IPS DF 19.7 (cell line): Measurements from ENCODE around the gene ZXDC.

Experiments
- DNase-seq: peaks from one replicate; pipeline ENCODE4 v3.0.0-alpha.2; 2013; ENCODE audit warnings: low read depth, low spot score

The ZXDC gene

DNA sequence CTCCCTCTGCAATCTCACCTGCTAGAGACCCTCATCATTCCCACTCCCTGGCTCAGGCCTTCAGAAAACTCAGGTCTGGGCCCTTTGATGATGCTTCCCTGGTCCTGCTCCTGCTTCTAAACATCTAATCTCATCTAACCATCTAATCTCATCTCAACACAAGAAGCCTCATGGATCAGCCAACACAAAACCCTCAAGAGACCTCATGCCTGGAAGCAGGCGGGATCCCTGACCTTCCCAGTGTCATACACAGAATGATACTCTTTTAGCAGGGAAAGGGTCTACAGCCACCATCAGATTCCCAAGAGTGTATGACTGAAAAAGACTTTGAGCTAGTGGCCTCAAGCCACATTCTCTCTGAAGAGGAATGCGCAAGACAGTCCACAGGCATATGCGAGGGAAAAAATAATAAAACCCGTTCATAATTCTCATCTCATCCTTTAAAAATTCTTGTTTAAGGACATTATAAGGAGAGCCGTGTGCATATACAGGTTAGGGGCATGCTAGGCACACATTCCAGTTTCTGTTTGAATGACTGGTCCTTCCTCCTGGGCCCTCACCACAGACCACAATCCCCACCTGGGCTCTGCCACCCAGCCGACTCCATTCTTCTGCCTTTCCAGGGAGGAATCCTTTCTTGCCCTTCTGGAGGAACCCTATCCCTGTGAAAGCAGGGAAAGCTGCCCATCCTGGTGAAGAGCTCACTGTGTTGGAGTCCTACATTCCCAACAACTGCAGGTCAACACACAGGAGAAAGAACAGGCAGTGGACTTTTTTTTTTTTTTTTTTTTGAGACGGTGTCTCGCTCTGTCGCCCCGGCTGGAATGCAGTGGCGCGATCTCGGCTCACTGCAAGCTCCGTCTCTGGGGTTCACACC is 2.2 kb downstream of the ZXDC start:
- DNase-seq: no peak

DNA sequence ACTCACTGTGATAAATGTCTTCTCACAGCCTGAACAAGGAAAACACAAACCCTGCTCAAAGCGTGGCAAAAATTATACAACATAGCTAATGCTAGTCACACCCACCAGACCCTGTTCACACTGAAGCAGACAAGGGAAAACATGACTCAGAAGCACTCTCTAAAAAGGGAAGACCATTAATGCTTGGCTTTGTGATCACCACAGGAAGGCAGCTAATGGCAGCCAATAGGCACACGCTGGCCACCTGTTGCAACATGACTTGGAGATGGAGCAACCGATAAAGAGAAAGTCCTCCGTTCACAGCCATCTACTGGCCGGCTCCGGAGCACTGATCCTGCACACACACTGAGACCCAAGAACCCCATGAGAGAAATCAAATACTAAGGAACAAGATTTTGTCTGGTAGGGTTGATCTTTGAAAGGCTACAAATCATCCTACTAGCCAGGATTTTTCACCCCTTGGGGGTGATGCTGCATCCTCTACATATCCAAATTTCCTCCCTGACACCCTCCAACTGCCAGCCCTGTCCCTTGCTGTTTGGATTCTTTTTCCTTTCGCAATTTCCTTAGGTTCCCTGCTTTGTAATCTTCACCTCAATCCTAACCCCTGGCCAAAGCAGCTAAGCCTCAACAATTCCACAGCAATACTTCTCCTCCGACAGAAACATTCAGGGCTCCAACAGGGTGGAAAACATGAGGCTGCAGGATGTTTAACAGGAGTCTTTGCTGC is 3.2 kb downstream of the ZXDC start:
- DNase-seq: no peak

DNA sequence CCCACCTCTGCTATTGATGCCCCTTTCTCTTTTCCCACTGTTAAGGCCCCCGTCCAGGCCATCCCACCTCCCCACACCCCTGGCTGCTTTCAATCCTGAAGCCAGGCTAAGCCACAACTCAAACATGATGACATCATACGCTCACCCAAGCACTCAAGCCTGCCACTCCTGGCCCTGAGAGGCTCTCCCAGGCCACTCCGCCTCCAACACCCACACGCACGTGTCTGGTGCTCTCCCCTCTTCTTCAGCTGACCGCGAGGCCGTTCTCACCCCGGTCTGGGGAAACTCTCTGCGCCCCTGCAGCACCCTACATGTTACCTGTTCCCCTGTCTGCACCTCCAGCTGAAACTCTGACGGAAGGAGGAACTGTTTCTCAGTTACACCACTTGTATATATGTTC is 6.2 kb downstream of the ZXDC start:
- no peak for DNase-seq

DNA sequence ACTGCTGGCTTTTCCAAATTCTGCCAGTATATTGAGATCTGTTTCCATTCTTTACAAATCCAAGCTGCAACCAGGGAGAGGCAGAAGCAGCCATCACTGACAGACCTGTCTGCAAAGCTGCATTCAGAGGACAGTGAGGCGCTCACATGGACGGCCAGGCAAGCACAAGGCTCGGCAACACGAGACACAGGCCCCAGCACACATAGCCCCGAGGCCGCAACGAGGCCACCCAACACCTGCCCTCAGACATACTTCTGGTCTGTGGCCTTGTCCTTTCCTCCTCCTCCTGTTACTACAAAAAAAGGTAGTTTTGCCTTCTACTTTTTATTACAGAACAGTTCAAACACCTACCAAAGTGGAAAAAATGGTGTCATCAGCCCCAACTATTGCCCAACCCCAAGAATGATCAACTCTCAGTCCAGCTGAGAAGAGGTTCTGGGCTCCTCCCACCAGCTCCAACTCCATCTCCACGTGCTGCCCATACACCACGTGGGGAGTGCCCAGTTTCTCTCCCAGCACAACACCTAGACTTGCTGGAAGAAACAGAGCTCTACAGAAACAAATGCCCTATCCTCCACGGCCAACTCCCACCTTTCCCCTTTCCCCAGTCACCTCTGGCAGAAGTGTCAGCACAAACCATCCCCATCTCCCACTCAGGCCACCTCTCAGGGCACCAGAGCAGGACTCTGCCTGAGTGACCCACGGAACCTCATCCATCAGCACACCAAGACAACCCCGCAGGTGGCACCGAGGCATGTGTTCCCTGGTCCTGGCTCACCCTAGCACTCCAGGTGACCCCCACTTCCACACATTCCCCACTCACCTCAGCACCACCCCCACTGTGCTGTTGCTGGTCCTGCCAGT is 7.4 kb downstream of the ZXDC start:
- DNase-seq: no peak

DNA sequence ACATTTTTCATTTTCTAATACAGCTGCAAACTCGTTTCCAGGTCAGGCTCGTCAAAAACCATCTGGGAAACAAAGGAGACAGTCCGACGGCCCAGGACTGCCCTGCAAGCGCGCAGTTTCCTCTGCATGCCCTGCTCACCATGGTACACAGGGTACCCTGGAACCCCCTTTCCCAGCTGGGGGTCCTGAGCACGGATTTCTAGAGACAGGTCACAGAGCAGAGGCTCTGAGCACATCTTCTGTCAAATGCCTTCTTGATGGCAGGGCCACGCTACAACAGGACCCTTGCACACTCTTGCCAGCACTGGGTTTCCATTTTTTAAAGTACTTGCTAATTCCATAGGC is 8.1 kb downstream of the ZXDC start:
- DNase-seq: no peak

DNA sequence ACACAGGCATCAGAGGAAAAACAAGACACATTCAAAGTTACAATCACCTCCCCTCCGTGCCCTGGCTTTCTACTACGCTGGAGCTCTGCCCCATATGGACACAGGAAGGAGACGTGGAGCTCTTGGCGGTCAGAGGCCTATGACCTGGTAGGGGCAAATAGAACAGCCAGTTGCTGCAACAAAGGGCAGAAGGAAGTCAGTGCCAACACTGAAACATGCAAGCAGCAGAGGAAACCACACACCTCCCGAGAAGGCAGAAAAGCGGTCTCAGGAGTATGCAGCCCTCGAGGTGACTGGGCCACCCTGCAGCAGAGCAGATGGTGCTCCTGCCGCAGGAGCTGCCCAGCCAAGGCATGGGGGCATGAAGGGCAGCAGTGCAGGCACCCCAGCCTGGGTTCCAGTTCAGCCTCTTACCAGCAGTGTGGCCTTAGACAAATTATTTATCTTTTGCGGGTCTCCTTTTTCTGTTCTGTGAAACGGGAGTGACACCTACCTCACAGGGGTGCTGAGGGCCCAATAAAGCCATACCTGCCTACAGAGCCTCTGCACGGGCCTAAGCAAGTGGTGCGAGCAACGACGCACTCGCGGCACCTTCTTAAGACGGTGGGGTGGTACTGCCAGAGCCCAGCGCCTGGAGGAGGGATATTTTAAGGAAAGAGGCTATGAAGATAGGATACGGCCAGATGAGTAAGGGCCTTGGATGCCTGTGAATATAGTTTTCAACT is 8.6 kb downstream of the ZXDC start:
- no peak for DNase-seq

DNA sequence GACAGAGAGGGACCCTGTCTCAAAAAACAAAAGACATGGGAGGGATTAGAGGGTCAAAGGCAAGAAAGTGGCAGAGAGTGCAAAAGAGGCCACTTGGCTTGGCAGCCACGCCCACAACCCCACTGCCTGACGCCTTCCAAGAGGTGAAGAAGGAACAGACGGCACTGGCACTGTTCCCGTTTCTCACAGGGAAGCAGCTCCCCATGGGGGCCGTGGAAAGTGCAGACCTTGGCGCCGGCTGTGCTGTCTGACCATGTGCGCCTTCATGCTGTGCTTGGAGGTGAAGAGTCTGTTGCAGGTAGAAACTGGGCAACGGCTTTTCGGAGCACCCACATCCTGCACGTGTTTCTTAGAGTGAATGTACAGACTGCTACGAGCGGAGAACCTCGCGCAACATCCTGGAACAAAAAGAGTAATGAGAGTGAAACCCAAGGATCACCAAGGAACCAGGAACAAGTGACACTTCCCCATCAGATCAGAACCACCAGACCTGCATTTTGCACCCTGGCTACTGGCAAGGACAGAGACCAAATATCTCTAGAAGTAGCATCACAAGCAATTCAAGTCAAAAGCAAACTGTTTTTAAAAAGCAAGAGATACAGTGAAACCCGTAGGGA is 9.7 kb downstream of the ZXDC start:
- no peak for DNase-seq

DNA sequence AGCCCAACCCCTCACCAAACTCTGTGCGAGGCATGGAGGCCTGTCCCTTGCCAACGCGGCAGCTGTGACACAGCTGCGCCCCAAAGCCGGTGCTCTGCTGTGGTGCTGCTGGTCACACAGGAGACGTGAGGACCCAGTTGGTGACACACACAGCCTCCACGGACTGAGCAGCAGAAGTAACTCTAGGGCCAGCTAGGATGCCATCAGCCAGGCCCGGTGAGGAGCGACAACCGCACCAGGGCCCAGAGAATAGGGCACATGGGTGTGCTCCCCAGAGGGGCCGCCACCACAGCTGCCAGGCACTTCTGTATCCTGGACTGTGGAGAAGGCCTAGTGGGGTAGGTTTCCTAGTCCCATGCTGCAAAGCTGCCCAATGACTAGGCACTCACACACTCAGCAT is 10.7 kb downstream of the ZXDC start:
- DNase-seq: no peak

DNA sequence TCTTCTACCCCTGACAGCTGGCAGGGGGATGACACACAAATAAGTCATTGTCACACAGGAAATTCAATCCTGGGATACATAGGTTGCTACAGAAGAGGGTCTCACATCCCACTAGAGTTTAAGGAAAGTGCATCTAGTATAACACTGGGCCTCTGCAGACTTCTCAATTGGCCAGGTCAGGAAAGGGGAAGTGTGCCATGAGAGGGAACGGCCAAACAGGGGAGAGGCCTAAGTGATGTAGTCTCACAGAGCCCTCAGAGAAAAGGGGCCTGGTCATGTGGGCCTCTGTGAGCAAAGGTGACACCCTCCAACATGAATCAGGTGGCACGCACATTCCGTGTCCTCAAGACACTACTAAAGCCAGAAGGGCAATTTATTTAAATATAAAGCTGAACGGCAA is 11.2 kb downstream of the ZXDC start:
- no peak for DNase-seq

DNA sequence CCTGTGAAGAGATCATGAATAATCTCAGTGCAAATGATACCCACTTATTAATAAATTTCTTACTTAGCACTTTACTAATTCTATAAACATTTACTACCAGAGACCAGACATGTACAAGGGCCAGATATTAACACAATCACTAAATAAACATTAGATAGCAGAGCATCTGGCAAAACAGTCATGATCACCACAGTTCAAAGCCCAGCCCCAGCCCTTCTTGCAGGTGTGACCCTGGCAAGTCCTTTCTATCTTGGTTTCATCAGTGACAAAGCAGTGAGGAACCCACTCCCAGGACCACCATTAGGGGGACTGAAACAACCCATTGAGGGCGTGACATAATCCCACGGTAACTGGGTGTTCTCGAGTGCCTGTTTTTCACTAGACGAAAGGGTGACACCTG is 11.6 kb downstream of the ZXDC start:
- no peak for DNase-seq

DNA sequence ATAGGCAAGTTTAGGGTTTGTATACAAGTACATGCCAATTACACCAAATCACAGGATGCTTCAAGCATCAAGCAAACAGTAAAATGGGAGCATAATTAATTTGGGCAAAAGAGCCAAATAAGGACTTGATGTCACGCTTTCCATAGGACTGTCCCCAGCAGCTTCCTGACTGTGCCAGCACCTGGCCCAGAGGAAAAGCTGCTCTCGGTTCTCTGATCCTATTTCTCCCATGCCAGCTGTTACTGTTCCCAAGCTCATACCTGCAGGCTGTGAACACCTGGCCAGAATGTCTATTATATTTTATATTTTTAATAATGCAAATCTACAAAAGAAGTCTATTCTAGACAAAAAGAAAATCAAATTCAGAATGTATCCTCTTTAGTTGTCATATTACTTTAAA is 12.2 kb downstream of the ZXDC start:
- DNase-seq: no peak

DNA sequence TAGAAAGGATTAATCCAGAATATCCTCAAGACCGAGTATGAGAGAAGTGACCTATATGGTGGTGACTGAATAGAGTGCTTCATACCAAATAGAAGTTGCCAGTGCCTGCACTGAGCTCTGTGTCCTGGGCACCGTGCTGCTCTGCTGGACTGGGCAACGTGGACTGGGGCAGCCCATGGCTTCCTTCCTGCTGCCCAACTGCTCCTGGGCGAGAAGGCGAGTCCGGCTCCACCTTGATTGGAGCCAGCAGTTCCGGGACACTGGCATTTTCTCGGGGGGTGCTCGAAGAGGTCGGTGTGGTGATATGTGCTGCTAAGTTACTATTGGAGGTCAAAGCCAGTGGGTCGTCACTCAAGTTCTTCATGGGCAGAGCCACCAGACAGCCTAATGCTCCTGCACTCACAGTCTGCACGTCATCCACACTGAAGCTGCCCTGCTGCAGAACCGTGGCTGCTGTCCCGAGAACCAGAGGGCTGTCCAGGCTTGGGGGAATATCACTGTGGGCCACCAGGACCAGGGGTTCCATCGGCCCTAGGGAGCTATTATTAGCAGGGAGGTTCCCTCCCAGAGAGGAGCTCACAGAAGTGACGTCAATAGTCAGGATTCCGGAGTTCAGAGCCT is 14.1 kb downstream of the ZXDC start:
- DNase-seq: no peak

DNA sequence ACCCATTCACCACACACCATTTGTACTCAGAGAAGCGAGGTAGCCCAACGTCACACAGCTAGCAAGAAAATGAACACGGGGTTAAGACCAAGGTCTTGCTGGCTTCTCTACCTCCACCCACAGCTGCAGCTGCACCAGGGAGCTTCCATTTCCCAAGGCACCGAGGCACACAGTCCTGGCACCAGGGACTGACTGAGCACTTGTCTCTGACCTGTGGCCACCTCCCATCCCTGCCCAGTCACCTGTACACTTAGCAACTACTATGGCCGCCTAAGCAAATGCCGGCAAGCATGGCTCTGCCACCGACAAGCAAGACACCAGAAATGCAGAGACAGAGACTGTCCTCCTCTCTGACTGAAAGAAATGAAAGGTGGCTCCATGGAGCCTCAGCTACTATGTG is 15.3 kb downstream of the ZXDC start:
- DNase-seq: no peak

DNA sequence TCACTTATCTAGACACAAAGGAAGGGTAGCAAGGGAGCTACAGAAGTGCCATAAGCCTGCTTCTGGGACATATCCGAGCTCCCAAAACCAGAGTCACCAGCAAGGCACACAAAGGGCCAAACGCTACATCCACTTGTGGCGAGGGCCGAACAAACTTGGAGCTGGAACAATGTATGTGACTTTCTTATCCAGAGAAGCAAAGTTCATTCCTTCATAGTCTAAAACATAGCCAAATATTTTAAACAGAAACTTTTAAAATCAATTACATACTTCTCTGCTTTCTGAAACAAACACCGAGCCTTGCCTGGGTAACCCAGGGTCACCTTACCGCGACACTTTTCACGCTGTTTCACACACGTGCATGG is 15.9 kb downstream of the ZXDC start:
- DNase-seq: no peak

DNA sequence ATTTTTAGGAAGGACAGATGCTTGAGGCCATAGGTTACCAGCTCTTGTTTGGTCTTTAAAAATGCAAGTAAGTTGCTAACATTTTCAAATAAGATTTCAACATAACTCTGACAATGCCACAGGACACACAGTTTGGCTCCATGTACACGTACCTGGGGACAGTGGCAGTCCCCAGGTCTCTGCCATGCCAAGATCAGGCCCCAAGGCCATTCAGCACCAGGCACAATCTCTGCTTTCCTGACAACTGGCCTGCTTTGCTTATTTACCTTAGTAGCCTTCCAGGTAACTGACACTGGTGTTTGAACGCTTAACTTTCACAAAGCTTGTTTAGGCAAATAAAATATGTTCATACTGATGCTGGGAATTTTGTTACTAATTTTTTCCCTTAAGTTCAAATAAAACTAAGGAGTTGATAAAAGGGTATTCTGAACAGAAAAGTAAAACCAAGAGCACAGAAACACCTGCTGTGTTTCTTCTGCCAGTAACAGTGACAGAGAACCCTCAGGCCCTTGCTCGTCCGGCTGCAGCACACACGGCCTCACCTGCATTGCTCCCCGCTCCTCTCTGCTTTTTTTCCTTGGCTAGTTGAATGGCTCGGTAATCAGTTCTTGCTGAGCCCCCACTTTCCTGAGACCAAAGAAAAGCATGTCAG is 16.5 kb downstream of the ZXDC start:
- DNase-seq: no peak

DNA sequence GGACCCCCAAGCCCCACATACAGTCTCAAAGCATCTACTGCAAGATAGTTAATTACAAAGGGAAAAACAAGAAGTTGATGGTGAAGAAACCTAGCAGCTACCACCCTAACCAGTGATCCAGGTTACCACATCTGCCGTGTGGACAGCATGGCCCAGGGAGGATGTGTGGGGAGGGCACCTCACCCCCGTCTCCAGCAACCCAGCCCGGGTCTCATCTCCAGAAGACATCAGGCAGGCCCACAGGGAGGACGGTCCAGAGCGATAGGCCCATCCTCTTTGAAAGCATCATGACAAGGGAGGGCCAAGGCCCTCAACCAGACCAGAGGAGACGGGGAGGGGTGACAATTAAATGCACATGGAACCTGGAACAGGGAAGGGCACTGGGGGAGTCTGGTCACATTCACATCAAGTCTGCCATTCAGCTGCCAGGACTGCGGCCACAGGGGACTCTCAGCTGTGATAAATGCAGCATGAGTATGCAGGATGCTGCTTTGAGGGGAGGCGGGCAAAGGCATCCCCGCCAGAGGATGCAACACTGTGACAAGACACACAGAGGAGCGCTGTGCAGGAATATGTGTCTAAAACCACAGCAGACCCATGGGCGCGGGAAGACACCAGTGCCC is 18.8 kb downstream of the ZXDC start:
- DNase-seq: no peak

DNA sequence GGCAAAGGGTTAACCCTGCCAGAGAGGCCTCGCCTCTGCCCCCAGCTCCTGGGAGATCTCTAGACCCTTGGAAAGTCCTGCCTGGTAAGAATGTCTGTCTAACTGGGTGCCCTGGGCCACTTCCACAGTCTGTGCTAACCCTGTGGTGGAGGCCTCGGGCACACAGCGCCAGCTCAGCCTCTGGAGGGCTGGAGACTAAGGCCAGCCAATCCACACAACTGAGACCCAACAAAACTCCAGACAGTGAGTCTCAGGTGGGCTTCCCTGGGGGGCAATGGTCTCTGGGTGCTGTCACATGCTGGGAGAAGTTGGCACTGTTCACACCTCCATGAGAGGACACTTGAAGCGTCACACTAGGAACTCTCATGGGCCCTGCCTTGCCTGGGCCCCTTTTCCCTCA is 19.5 kb downstream of the ZXDC start:
- no peak for DNase-seq

DNA sequence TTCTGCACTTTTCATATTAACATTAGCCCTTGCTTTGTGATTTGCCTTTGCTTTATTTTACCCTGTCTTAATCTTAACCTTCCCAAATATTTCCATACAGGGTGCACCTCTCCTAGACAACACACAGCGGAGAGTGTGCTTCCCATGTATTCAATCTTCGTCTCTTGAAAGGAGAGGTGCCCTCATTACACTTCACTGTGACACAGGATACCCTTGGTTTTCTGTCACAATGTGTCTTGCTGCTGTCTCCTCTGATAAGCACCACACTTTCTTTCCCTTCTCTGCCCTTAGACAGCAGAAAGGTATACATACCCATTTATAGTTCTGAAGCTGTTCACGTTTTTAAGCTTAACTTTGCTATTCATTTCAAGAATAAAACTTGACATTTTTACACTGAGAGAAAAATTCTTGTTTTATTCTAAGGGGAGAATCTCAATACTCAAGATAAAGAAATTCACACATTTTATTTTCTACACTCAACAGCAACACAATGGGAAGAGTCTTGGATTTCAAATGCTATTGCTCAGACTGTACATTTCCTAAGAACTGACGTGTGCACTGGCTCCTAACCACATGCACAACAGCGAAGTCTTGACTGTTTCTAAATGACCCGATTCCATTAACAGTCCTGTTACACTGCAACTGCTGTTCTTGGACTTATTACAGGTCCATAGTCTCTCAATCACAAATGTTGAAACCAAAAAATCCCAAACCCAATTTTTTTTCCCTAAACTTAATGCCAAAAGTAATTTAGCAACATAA is 21.1 kb downstream of the ZXDC start:
- DNase-seq: no peak

DNA sequence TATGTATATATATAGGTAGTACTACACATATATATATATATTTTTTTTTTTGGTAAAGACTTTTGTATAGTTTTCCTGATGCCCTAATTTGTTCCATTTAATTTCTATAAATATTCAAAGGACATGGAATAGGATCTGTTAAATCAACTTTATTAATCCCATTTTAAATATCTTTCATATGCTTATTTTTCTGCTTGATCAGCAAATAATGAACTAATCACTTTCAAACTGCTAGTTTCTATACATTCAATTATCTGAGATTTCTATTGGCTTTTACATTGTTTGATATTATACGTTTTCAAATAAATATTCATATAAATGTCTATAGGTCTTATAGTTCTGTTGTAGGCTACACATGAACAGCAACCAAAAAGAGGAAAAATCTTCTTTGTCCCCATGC is 21.7 kb downstream of the ZXDC start:
- DNase-seq: no peak
